ENCODE results near the gene STARD3. TPM values are rescaled to one million over a fixed set of nuclear protein-coding genes. Genes with fewer than 3 reads are reported as not detected.

STARD3 gene
- total and polyA plus RNA-seq, 2 donors (not counting 3 experiments of a cell fraction or from before 2014, with no cell fraction given): 51.0 to 75.7 TPM

DNA sequence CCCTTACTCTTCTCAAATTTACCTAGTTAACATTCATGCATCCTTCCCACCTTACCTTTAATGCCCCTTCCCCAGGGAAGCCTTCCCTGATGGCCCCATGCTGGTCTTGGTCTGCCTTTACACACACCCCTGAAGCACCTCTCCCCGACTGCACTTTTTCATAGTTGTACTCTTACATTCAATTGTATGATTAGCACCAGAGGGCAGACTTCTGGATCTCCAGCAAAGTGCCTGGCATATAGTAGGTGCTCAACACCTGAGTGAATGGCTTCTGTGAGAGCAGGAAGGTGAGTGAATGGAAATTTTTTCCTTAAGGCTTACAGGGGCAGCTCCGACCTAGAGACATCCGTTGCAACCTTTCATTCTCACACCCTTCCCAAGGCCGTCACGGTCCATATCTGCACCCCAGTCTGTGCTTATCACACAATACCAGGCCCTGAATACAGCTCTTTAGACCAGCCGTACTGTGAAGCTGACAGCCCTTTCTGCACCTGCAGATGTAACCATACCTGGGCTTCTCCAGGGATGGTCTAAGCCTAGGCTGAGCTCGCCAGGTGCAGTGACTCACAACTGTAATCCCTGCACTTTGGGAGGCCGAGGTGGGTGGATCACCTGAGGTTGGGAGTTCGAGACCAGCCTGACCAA is 46.5 kb downstream of the STARD3 start:
- ChIA-PET CTCF (interaction anchor here (1.0 to 1.2 kb wide), 2 partner anchors 12 to 60 kb away, joined by 3 to 4 read pairs; no protein-coding TSS in a partner anchor), POLR2A (no interaction called here)

More for the DNA sequence above, 46.5 kb downstream of the STARD3 start:
- no peak for DNase-seq (ENCODE audit: low read depth, low spot score)
- dilution Hi-C loops (cut with MboI; ENCODE audit: extremely low pct_ligation_motif_present, low sequenced_read_pairs) (no loop called here), intact Hi-C loops (cut with micrococcal nuclease) (no loop called here)
- no peak overlapping the region for H2AFZ ChIP-seq (ENCODE audit: low read depth, low read length)
- no peaks in the 10 kb centered on the region for H3K36me3 ChIP-seq (ENCODE audit: control insufficient read depth in 2 of 2, extremely low read depth in 1 of 2, insufficient read depth in 2 of 2, low read length in 2 of 2)
- no peaks in the 10 kb centered on the region for H3K9me1 ChIP-seq (replicated peaks; ENCODE audit: control insufficient read depth, extremely low read depth, insufficient read depth, low read length)
- H3K4me3 ChIP-seq (replicated peaks in 1 of 3; ENCODE audit: insufficient read depth in 1 of 3, low read depth in 1 of 3, low read length in 3 of 3): no peak overlapping the region
- no peak overlapping the region for H3K9ac ChIP-seq (replicated peaks; ENCODE audit: extremely low read depth, insufficient read depth, low read length)
- H3K4me1 ChIP-seq (ENCODE audit: control insufficient read depth, extremely low read depth, insufficient read depth, low read length): peaks cover 2% of the 10 kb centered on the region
- FAIRE-seq: no peak
- no TSS peak for BruUV-seq (replicated peaks)
- no peaks in the 10 kb centered on the region for H3K27me3 ChIP-seq (ENCODE audit: control insufficient read depth in 2 of 2, insufficient read depth in 2 of 2, low read length in 2 of 2)
- H3K27ac ChIP-seq (ENCODE audit: insufficient read depth, low read depth, low read length): no peak overlapping the region
- H4K20me1 ChIP-seq (replicated peaks; ENCODE audit: control insufficient read depth, extremely low read depth, insufficient read depth, low read length): no peaks in the 10 kb centered on the region
- no peaks in the 10 kb centered on the region for H3K79me2 ChIP-seq (ENCODE audit: control insufficient read depth, insufficient read depth, low read length)
- H3K4me2 ChIP-seq (ENCODE audit: insufficient read depth, low read length): no peak overlapping the region
- H3K9me3 ChIP-seq (replicated peaks; ENCODE audit: control insufficient read depth, insufficient read depth, low read length): no peaks in the 10 kb centered on the region
- no peak for TF ChIP-seq EZH2 (IDR thresholded peaks at IDR 0.05; ENCODE audit: borderline replicate concordance, low read depth, low read length, severe bottlenecking)
- TF ChIP-seq, protein P1, sequence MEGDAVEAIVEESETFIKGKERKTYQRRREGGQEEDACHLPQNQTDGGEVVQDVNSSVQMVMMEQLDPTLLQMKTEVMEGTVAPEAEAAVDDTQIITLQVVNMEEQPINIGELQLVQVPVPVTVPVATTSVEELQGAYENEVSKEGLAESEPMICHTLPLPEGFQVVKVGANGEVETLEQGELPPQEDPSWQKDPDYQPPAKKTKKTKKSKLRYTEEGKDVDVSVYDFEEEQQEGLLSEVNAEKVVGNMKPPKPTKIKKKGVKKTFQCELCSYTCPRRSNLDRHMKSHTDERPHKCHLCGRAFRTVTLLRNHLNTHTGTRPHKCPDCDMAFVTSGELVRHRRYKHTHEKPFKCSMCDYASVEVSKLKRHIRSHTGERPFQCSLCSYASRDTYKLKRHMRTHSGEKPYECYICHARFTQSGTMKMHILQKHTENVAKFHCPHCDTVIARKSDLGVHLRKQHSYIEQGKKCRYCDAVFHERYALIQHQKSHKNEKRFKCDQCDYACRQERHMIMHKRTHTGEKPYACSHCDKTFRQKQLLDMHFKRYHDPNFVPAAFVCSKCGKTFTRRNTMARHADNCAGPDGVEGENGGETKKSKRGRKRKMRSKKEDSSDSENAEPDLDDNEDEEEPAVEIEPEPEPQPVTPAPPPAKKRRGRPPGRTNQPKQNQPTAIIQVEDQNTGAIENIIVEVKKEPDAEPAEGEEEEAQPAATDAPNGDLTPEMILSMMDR (IDR thresholded peaks at IDR 0.05; ENCODE audit: extremely low read depth in 1 of 2, insufficient read depth in 1 of 2, low read depth in 1 of 2, low read length in 2 of 2): no peak
- TF ChIP-seq JUN (IDR thresholded peaks at IDR 0.05; ENCODE audit: borderline replicate concordance, insufficient read depth, insufficient read length, low read depth): no peak
- TF ChIP-seq POLR2A (IDR thresholded peaks at IDR 0.05; ENCODE audit: low read depth, low read length): no peak
- no peak for TF ChIP-seq FOS (IDR thresholded peaks at IDR 0.05; ENCODE audit: borderline replicate concordance, insufficient read depth, low read length)
- TF ChIP-seq, protein P2, sequence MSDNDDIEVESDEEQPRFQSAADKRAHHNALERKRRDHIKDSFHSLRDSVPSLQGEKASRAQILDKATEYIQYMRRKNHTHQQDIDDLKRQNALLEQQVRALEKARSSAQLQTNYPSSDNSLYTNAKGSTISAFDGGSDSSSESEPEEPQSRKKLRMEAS (IDR thresholded peaks at IDR 0.05; ENCODE audit: insufficient read depth, insufficient read length): no peak
- TF ChIP-seq MYC (IDR thresholded peaks at IDR 0.05; ENCODE audit: low read depth, low read length): no peak
- TF ChIP-seq GATA2 (IDR thresholded peaks at IDR 0.05; ENCODE audit: insufficient read depth, insufficient read length, low read depth, low read length): no peak
- TF ChIP-seq POLR2AphosphoS5 (IDR thresholded peaks at IDR 0.05; ENCODE audit: insufficient read depth, low read depth, low read length): no peak

All from endothelial cell of umbilical vein (primary cell).